K562 (cell line): ENCODE results near the gene REC8. TPM values are rescaled to one million over a fixed set of nuclear protein-coding genes. Genes with fewer than 3 reads are reported as not detected.

Experiments
- ATAC-seq: fragments of 200-7000 bp; cut with Tn5 transposase; 3 replicates; pipeline ENCODE4 v1.9.1; 2020; ENCODE audit warnings: moderate library complexity
- BruUV-seq: library from RNA; stranded (reverse); fragments of 400-500 nt; replicated peaks from 2 replicates; lab custom pipeline; 2021; lab: Mats Ljungman, UMichigan
- CTCF ChIA-PET: fragments of 300-600 bp; formaldehyde crosslinking; extraction: SDS; loops from one replicate; lab custom pipeline; 2021; ENCODE audit warnings: low intra/inter-chr PET ratio; lab: Yijun Ruan, JAX
- POLR2A ChIA-PET: fragments of 300-600, 350-650 bp; sonication (Branson Sonifier 250); formaldehyde crosslinking; extraction: SDS; loops from one replicate; lab custom pipeline; 2021; ENCODE audit warnings: antibody characterized with exemption, inconsistent platforms; lab: Yijun Ruan, JAX
- DNase-seq, 4 experiments: peaks; one replicate each; pipeline versions ENCODE4 v3.0.0 to v3.0.0-alpha.2; 2011 to 2018; ENCODE audit warnings: low spot score in 3 of 4, mixed read lengths in 3 of 4; ENCODE audit errors: extremely low read depth in 1 of 4
- FAIRE-seq: peaks from 2 replicates; lab custom pipeline; 2011; peaks lifted over from hg19 to GRCh38; lab: Jason Lieb, UNC
- H2AFZ ChIP-seq: 2 replicates; pipeline ENCODE4 v1.6.0; 2011; ENCODE audit warnings: low read depth, low read length, control low read depth, inconsistent platforms
- H3K27ac ChIP-seq: fragments of 200-600 bp; 3 replicates; pipeline ENCODE4 v1.8.0; 2011; ENCODE audit warnings: low read depth, mild to moderate bottlenecking, control low read depth, inconsistent platforms, low read length, moderate library complexity, mixed read lengths; ENCODE audit errors: extremely low read depth
- H3K27me3 ChIP-seq, 2 experiments: fragments of 300-600 bp in 1 of 2; 2 replicates in 1 of 2; 3 replicates in 1 of 2; pipeline versions ENCODE4 v1.6.0 to v1.8.0; 2011; ENCODE audit warnings: inconsistent platforms in 2 of 2, low read length in 2 of 2, mild to moderate bottlenecking in 1 of 2, mixed read lengths in 1 of 2, moderate library complexity in 1 of 2; ENCODE audit not compliant: control insufficient read depth in 2 of 2, insufficient read depth in 2 of 2
- H3K36me3 ChIP-seq: fragments of 300-600 bp; 3 replicates; pipeline ENCODE4 v1.8.0; 2011; ENCODE audit warnings: mild to moderate bottlenecking, low read length, inconsistent platforms; ENCODE audit not compliant: control insufficient read depth, insufficient read depth
- H3K4me1 ChIP-seq, 2 experiments: fragments of 200-600 bp in 1 of 2; replicated peaks in 1 of 2; 2 replicates in 1 of 2; 3 replicates in 1 of 2; pipeline versions ENCODE4 v1.5.1 to v1.8.0; 2011; ENCODE audit warnings: inconsistent platforms in 2 of 2, low read length in 2 of 2, mild to moderate bottlenecking in 1 of 2, mixed read lengths in 1 of 2, moderate library complexity in 1 of 2; ENCODE audit not compliant: control insufficient read depth in 2 of 2, insufficient read depth in 2 of 2
- H3K4me2 ChIP-seq: 2 replicates; pipeline ENCODE4 v1.6.1; 2011; ENCODE audit warnings: low read length, control low read depth, inconsistent platforms, mixed read lengths; ENCODE audit not compliant: insufficient read depth
- H3K4me3 ChIP-seq: fragments of 200-600 bp; sonication (generic), shearing (Covaris generic); 2 replicates; pipeline ENCODE4 v1.5.1; 2016; ENCODE audit warnings: control low read depth, inconsistent platforms
- H3K79me2 ChIP-seq: fragments of 200-600 bp; 3 replicates; pipeline ENCODE4 v1.8.0; 2011; ENCODE audit warnings: low read length, inconsistent platforms; ENCODE audit not compliant: control insufficient read depth, insufficient read depth
- H3K9ac ChIP-seq, 2 experiments: 2 replicates each; pipeline versions ENCODE4 v1.6.0 to v1.6.1; 2011; ENCODE audit warnings: low read depth in 2 of 2, low read length in 2 of 2, control low read depth in 1 of 2, inconsistent platforms in 1 of 2, mild to moderate bottlenecking in 1 of 2, mixed read lengths in 1 of 2; ENCODE audit not compliant: insufficient read depth in 1 of 2
- H3K9me1 ChIP-seq: one replicate; pipeline ENCODE4 v1.6.0; 2011; ENCODE audit warnings: inconsistent platforms, mild to moderate bottlenecking, low read length, moderate library complexity; ENCODE audit not compliant: control insufficient read depth, insufficient read depth
- H3K9me3 ChIP-seq: replicated peaks from 2 replicates; pipeline ENCODE4 v1.5.1; 2011; ENCODE audit warnings: low read depth, low read length, inconsistent platforms; ENCODE audit not compliant: control insufficient read depth, insufficient read depth
- H4K20me1 ChIP-seq: replicated peaks from 2 replicates; pipeline ENCODE4 v1.6.1; 2011; ENCODE audit warnings: low read length, inconsistent platforms, mixed read lengths; ENCODE audit not compliant: control insufficient read depth, insufficient read depth
- ASH1L ChIP-seq: fragments of 450-650 bp; IDR thresholded peaks from 2 replicates; pipeline ENCODE4 v1.6.1; 2018; ENCODE audit warnings: borderline replicate concordance, mild to moderate bottlenecking, low read depth; ENCODE audit not compliant: partially characterized antibody
- SMARCE1 ChIP-seq: fragments of 450-650 bp; IDR thresholded peaks from 2 replicates; pipeline ENCODE4 v1.7.1; 2016; ENCODE audit warnings: mild to moderate bottlenecking
- SOX6 ChIP-seq: fragments of 450-650 bp; IDR thresholded peaks from 2 replicates; pipeline ENCODE4 v1.6.1; 2014; ENCODE audit warnings: mild to moderate bottlenecking
- ZBED1 ChIP-seq: IDR thresholded peaks from 2 replicates; pipeline ENCODE4 v1.6.1; 2014
- ZZZ3 ChIP-seq: fragments of 450-650 bp; IDR thresholded peaks from 2 replicates; pipeline ENCODE4 v1.6.1; 2016; ENCODE audit warnings: antibody characterized with exemption, mild to moderate bottlenecking, moderate library complexity
- WGBS: fragments of 100-300 bp; shearing (Covaris generic); methylation state at CpG from one replicate; pipeline ENCODE4 v1.1.6; 2016; ENCODE audit warnings: low coverage, mixed read lengths; ENCODE audit not compliant: insufficient coverage; ENCODE audit errors: missing lambda C conversion rate; 5-methylcytosine and 5-hydroxymethylcytosine counted together
- in situ Hi-C: fragments of 300-500 bp; cut with MboI; formaldehyde crosslinking; loops from 4 replicates; pipeline ENCODE4 v1.15.0; 2018; ENCODE audit warnings: inconsistent platforms, mixed read lengths
- intact Hi-C: fragments of 100-400 bp; cut with micrococcal nuclease; formaldehyde crosslinking; loops from 2 replicates; pipeline ENCODE4 v1.14.2; 2022
- polyA plus RNA-seq, 8 experiments: library from polyadenylated mRNA; depleted of rRNA in 4 of 8; stranded (reverse) in 5 of 8; unstranded in 3 of 8; fragments of >200 nt; fragmentation: Nextera tagmentation in 2 of 8; fragmentation: Illumina TruSeq in 1 of 8; extraction: Ambion mirVana in 2 of 8; extraction: Trizol in 1 of 8; gene quantifications; 2 replicates each; pipeline versions ENCODE4 v1.2.1 to v1.2.3, GENCODE V29; 2011 to 2014; ENCODE audit warnings: inconsistent platforms in 1 of 8, missing spikeins in 1 of 8
- total RNA-seq, 7 experiments: library from RNA; depleted of rRNA in 6 of 7; stranded (reverse); fragments of >200 nt in 6 of 7; fragmentation: Illumina TruSeq in 2 of 7; extraction: Trizol in 2 of 7; gene quantifications; 2 replicates each; pipeline versions ENCODE4 v1.2.1 to v1.2.3, GENCODE V29; 2011 to 2021; ENCODE audit warnings: low replicate concordance in 1 of 7
- TF ChIP-seq, protein P1 (sequence below): fragments of 450-650 bp; IDR thresholded peaks from 2 replicates; pipeline ENCODE4 v1.6.1; 2016; ENCODE audit warnings: mild to moderate bottlenecking
- TF ChIP-seq, protein P2 (sequence below): fragments of 450-650 bp; IDR thresholded peaks from 2 replicates; pipeline ENCODE4 v1.6.1; 2016; ENCODE audit warnings: low read depth, mild to moderate bottlenecking, moderate library complexity
- TF ChIP-seq, protein P3 (sequence below): fragments of 200-600 bp; sonication (generic); IDR thresholded peaks from one replicate; pipeline ENCODE4 v1.6.1; 2012; ENCODE audit warnings: mild to moderate bottlenecking, low read depth, low read length, inconsistent platforms

REC8 gene
- total and polyA plus RNA-seq, 9 of the 15 experiments (the other 6 are each of a cell fraction or from before 2014, with no cell fraction given), result 0.11 to 2.5 (median 0.85) TPM

DNA sequence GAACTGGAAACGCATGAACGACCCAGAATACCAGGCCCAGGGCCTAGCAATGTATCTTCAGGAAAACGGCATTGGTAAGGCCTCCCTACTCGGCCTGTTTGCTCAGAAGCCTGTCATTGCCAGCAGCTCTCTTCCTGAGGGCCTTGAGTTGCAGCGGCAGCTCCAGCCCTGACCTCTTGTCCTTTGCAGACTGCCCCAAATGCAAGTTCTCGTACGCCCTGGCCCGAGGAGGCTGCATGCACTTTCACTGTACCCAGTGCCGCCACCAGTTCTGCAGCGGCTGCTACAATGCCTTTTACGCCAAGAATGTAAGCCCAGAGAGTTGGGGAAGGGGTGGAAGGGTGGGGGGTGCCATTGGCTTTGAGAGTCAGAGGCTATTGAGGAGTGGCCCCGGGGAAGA lies 14.5 kb upstream of the REC8 start:
- DNase-seq (no peak), ATAC-seq (no peak), FAIRE-seq (no peak)
- H3K4me1 ChIP-seq, result peaks cover 10 to 23% of the 10 kb centered on the region in 2 experiments; a peak in 4 of 5 replicates
- no peaks in the 10 kb centered on the region for H4K20me1 ChIP-seq
- no peak overlapping the region for H3K4me2 ChIP-seq
- H3K27me3 ChIP-seq, result no peaks in the 10 kb centered on the region
- peaks cover 58% of the 10 kb centered on the region; the same call in 2 of the 3 replicates for H3K36me3 ChIP-seq
- CTCF ChIA-PET, result no interaction called here
- no peaks in the 10 kb centered on the region for H3K9me1 ChIP-seq
- BruUV-seq, result no TSS peak
- H3K4me3 ChIP-seq, result no peak overlapping the region
- H3K9me3 ChIP-seq, result no peaks in the 10 kb centered on the region
- POLR2A ChIA-PET, result interaction anchor here (0.7 kb wide), 1 partner anchor 11 kb away, joined by 3 read pairs; the partner anchor contains the start of gene PSME2
- H2AFZ ChIP-seq, result no peak overlapping the region
- H3K79me2 ChIP-seq, result peaks cover 10% of the 10 kb centered on the region; the same call in 2 of the 3 replicates
- intact Hi-C loops, result no loop called here
- 94% methylated on average over 8 of the region's 12 CpGs for WGBS
- H3K9ac ChIP-seq, result no peak overlapping the region
- in situ Hi-C loops, result no loop called here
- no peak overlapping the region for H3K27ac ChIP-seq
- TF ChIP-seq, protein P1, sequence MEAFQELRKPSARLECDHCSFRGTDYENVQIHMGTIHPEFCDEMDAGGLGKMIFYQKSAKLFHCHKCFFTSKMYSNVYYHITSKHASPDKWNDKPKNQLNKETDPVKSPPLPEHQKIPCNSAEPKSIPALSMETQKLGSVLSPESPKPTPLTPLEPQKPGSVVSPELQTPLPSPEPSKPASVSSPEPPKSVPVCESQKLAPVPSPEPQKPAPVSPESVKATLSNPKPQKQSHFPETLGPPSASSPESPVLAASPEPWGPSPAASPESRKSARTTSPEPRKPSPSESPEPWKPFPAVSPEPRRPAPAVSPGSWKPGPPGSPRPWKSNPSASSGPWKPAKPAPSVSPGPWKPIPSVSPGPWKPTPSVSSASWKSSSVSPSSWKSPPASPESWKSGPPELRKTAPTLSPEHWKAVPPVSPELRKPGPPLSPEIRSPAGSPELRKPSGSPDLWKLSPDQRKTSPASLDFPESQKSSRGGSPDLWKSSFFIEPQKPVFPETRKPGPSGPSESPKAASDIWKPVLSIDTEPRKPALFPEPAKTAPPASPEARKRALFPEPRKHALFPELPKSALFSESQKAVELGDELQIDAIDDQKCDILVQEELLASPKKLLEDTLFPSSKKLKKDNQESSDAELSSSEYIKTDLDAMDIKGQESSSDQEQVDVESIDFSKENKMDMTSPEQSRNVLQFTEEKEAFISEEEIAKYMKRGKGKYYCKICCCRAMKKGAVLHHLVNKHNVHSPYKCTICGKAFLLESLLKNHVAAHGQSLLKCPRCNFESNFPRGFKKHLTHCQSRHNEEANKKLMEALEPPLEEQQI, result no peak
- TF ChIP-seq ZZZ3, result no peak
- TF ChIP-seq, protein P2, sequence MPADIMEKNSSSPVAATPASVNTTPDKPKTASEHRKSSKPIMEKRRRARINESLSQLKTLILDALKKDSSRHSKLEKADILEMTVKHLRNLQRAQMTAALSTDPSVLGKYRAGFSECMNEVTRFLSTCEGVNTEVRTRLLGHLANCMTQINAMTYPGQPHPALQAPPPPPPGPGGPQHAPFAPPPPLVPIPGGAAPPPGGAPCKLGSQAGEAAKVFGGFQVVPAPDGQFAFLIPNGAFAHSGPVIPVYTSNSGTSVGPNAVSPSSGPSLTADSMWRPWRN, result no peak
- no peak for TF ChIP-seq SOX6
- TF ChIP-seq SMARCE1, result no peak
- no peak for TF ChIP-seq ZBED1
- no peak for TF ChIP-seq ASH1L
- TF ChIP-seq, protein P3, sequence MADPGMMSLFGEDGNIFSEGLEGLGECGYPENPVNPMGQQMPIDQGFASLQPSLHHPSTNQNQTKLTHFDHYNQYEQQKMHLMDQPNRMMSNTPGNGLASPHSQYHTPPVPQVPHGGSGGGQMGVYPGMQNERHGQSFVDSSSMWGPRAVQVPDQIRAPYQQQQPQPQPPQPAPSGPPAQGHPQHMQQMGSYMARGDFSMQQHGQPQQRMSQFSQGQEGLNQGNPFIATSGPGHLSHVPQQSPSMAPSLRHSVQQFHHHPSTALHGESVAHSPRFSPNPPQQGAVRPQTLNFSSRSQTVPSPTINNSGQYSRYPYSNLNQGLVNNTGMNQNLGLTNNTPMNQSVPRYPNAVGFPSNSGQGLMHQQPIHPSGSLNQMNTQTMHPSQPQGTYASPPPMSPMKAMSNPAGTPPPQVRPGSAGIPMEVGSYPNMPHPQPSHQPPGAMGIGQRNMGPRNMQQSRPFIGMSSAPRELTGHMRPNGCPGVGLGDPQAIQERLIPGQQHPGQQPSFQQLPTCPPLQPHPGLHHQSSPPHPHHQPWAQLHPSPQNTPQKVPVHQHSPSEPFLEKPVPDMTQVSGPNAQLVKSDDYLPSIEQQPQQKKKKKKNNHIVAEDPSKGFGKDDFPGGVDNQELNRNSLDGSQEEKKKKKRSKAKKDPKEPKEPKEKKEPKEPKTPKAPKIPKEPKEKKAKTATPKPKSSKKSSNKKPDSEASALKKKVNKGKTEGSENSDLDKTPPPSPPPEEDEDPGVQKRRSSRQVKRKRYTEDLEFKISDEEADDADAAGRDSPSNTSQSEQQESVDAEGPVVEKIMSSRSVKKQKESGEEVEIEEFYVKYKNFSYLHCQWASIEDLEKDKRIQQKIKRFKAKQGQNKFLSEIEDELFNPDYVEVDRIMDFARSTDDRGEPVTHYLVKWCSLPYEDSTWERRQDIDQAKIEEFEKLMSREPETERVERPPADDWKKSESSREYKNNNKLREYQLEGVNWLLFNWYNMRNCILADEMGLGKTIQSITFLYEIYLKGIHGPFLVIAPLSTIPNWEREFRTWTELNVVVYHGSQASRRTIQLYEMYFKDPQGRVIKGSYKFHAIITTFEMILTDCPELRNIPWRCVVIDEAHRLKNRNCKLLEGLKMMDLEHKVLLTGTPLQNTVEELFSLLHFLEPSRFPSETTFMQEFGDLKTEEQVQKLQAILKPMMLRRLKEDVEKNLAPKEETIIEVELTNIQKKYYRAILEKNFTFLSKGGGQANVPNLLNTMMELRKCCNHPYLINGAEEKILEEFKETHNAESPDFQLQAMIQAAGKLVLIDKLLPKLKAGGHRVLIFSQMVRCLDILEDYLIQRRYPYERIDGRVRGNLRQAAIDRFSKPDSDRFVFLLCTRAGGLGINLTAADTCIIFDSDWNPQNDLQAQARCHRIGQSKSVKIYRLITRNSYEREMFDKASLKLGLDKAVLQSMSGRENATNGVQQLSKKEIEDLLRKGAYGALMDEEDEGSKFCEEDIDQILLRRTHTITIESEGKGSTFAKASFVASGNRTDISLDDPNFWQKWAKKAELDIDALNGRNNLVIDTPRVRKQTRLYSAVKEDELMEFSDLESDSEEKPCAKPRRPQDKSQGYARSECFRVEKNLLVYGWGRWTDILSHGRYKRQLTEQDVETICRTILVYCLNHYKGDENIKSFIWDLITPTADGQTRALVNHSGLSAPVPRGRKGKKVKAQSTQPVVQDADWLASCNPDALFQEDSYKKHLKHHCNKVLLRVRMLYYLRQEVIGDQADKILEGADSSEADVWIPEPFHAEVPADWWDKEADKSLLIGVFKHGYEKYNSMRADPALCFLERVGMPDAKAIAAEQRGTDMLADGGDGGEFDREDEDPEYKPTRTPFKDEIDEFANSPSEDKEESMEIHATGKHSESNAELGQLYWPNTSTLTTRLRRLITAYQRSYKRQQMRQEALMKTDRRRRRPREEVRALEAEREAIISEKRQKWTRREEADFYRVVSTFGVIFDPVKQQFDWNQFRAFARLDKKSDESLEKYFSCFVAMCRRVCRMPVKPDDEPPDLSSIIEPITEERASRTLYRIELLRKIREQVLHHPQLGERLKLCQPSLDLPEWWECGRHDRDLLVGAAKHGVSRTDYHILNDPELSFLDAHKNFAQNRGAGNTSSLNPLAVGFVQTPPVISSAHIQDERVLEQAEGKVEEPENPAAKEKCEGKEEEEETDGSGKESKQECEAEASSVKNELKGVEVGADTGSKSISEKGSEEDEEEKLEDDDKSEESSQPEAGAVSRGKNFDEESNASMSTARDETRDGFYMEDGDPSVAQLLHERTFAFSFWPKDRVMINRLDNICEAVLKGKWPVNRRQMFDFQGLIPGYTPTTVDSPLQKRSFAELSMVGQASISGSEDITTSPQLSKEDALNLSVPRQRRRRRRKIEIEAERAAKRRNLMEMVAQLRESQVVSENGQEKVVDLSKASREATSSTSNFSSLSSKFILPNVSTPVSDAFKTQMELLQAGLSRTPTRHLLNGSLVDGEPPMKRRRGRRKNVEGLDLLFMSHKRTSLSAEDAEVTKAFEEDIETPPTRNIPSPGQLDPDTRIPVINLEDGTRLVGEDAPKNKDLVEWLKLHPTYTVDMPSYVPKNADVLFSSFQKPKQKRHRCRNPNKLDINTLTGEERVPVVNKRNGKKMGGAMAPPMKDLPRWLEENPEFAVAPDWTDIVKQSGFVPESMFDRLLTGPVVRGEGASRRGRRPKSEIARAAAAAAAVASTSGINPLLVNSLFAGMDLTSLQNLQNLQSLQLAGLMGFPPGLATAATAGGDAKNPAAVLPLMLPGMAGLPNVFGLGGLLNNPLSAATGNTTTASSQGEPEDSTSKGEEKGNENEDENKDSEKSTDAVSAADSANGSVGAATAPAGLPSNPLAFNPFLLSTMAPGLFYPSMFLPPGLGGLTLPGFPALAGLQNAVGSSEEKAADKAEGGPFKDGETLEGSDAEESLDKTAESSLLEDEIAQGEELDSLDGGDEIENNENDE, result no peak
